CD4-positive, alpha-beta memory T cell (primary cell): ENCODE results near the gene TMBIM4. TPM values are rescaled to one million over a fixed set of nuclear protein-coding genes. Genes with fewer than 3 reads are reported as not detected.

ENCODE experiments used
- CTCF ChIA-PET: fragments of 350-600 bp; sonication (Branson Sonifier 250); formaldehyde crosslinking; loops from one replicate; lab custom pipeline; 2021; ENCODE audit warnings: inconsistent platforms; ENCODE audit not compliant: partially characterized antibody; lab: Charles Lee
- POLR2A ChIA-PET: fragments of 350-600 bp; sonication (Branson Sonifier 250); formaldehyde crosslinking; loops from one replicate; lab custom pipeline; 2021; ENCODE audit not compliant: partially characterized antibody; lab: Charles Lee
- DNase-seq, 5 donors: peaks; one replicate each; pipeline versions ENCODE4 v3.0.0 to v3.0.0-alpha.2; 2020 to 2022; ENCODE audit warnings: mixed read lengths in 1 of 5
- H3K27ac ChIP-seq: one replicate; pipeline ENCODE4 v1.7.0; 2013; ENCODE audit warnings: low read depth, low read length
- H3K27me3 ChIP-seq: 2 replicates; pipeline ENCODE4 v1.7.0; 2013; ENCODE audit warnings: mild to moderate bottlenecking, low read length, moderate library complexity; ENCODE audit not compliant: insufficient read depth
- H3K36me3 ChIP-seq: 2 replicates; pipeline ENCODE4 v1.7.0; 2013; ENCODE audit warnings: mild to moderate bottlenecking, low read length, moderate library complexity; ENCODE audit not compliant: insufficient read depth
- H3K4me1 ChIP-seq: 2 replicates; pipeline ENCODE4 v1.7.0; 2013; ENCODE audit warnings: mild to moderate bottlenecking, low read length, moderate library complexity; ENCODE audit not compliant: insufficient read depth
- H3K4me3 ChIP-seq, 2 donors: one replicate each; pipeline ENCODE4 v1.7.0; 2013; ENCODE audit warnings: low read length in 2 of 2, mild to moderate bottlenecking in 1 of 2
- H3K9me3 ChIP-seq, 2 donors: one replicate each; pipeline ENCODE4 v1.7.0; 2013; ENCODE audit warnings: low read length in 2 of 2, control low read depth in 1 of 2; ENCODE audit not compliant: control insufficient read depth in 1 of 2
- H3K27ac Mint-ChIP-seq, 7 donors: one replicate each; pipeline ENCODE4 v1.8.0; 2020 to 2021; ENCODE audit warnings: mixed read lengths in 7 of 7, mild to moderate bottlenecking in 6 of 7, inconsistent platforms in 3 of 7, moderate library complexity in 3 of 7
- H3K27me3 Mint-ChIP-seq, 2 donors: one replicate each; pipeline ENCODE4 v1.8.0; 2020 to 2021; ENCODE audit warnings: mixed read lengths in 2 of 2
- H3K36me3 Mint-ChIP-seq, 2 donors: one replicate each; pipeline ENCODE4 v1.8.0; 2020 to 2021; ENCODE audit warnings: mixed read lengths in 2 of 2, inconsistent platforms in 1 of 2, mild to moderate bottlenecking in 1 of 2
- H3K4me1 Mint-ChIP-seq, 4 donors: one replicate each; pipeline ENCODE4 v1.8.0; 2020 to 2021; ENCODE audit warnings: mixed read lengths in 4 of 4, mild to moderate bottlenecking in 1 of 4
- H3K4me3 Mint-ChIP-seq, 8 donors: one replicate each; pipeline ENCODE4 v1.8.0; 2020 to 2021; ENCODE audit warnings: mixed read lengths in 8 of 8, mild to moderate bottlenecking in 7 of 8, moderate library complexity in 6 of 8, inconsistent platforms in 3 of 8
- H3K9me3 Mint-ChIP-seq, 8 donors: one replicate each; pipeline ENCODE4 v1.8.0; 2020 to 2021; ENCODE audit warnings: mixed read lengths in 8 of 8, mild to moderate bottlenecking in 5 of 8, inconsistent platforms in 3 of 8, moderate library complexity in 1 of 8
- intact Hi-C: fragments of 100-400 bp; cut with micrococcal nuclease; formaldehyde crosslinking; loops from one replicate; pipeline ENCODE4 v1.15.1; 2023
- polyA plus RNA-seq, 2 donors: library from polyadenylated mRNA; unstranded; fragments of 300-500 nt; fragmentation: Illumina TruSeq; gene quantifications; one replicate each; pipeline ENCODE4 v1.2.3, GENCODE V29; 2021
- total RNA-seq, 2 experiments: library from RNA; stranded (reverse); gene quantifications; one replicate each; pipeline ENCODE4 v1.2.3, GENCODE V29; 2021

TMBIM4 gene
- total and polyA plus RNA-seq, 4 experiments from 2014 or later, result 98.5 to 486 (median 196) TPM

DNA sequence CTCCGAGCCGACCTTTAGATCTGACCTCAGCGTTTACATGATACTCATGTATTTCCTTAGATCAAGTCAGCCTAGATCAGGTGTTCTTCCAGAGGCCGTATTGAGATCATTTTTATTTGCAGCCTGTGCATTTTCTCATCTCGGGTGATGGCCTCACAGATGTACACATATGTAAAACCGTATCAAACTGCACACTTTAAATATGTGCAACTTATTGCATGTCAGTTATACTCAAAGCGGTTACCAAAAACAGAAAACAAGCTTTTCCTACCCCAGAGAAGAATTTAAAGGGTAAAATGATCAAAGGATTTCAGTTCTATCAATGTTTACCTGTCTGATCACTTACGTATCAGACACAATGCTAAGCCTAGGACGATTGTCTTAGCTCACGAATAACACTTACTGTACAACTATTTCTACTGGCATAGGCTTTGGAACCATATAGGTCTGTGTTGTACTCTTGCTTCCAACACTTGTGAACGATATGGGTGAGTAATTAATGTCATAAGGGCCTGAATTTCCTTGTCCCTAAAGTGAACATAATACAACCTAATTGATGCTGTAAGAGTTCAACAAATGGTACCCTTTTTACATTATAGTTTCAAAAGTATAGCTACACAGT lies 38.6 kb downstream of the TMBIM4 start:
- intact Hi-C loops, result loop anchor here (2.0 to 10.0 kb wide), 3 partner anchors 156 to 1138 kb away; partner anchors contain the start of gene CAND1
- peak in 1 of 5 donors; percentile 10 for DNase-seq
- Histone ChIP-seq H3K9me3 (no peaks in the 10 kb centered on the region), H3K4me1 (peaks cover 37% of the 10 kb centered on the region), H3K4me3 (peak overlapping the region; percentile 72 to 86), H3K36me3 (peaks cover 17% of the 10 kb centered on the region), H3K27me3 (no peaks in the 10 kb centered on the region), H3K27ac (peak overlapping the region; percentile 83)
- H3K9me3 Mint-ChIP-seq, result no peaks in the 10 kb centered on the region
- POLR2A ChIA-PET, result interaction anchor here (0.8 to 4.2 kb wide), 10 partner anchors 9 to 962 kb away, joined by 3 to 115 read pairs (median 8); partner anchors contain the start of genes HELB, LEMD3 and TMBIM4
- CTCF ChIA-PET, result interaction anchor here (1.3 to 2.2 kb wide), 2 partner anchors 23 to 38 kb away, joined by 4 to 15 read pairs; partner anchors contain the start of gene TMBIM4
- peaks cover 36 to 58% (median 42%) of the 10 kb centered on the region in 4 donors for H3K4me1 Mint-ChIP-seq
- H3K27ac Mint-ChIP-seq, result peak overlapping the region; percentile 93 to 99 (median 98)
- H3K27me3 Mint-ChIP-seq, result no peaks in the 10 kb centered on the region
- peak overlapping the region; percentile 92 to 99 (median 96) for H3K4me3 Mint-ChIP-seq
- peaks cover 27 to 47% of the 10 kb centered on the region in 2 donors for H3K36me3 Mint-ChIP-seq

DNA sequence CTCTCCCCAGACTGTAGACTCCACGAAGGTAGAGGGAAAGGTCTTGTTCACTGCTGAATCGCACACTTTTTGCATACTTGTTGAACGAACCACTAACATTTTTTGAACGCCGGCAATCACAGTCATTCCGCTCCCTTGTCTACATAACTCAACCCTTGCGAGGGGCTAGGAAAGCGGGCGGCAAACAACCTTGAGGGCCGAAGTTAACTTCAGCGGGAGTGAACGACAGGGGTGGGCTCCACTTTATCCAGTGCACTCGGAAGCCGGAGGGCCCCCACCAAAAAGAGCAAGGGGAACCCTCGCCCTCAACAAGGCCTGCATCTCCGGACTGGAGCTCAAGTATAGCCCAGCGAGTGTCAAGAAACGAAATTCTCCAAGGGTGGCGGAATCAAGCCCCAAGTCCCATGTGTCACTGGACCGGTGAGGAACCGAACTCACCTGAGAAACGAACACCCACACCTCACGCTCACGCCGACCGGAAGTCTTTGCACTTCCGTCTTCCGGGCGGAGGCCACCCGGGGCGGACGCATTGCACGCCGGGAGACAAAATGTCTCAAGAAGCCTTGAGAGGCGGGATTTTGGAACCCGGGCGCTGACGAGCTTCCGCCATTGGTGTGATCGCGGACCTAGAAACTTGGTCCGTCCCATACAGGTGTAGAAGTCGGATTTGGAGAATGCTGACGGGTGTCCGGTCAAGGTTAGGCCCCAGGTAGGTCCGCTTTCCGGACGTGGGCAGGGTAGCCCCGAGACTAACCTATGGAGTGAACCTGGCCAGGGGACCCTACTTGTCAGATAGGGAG lies 39.3 kb downstream of the TMBIM4 start, which contains the start of gene LLPH:
Gene LLPH, minus strand, starts transcription at position 484 of the 800 bp plus-strand sequence. CDS start 1,644 bp downstream, outside the sequence.
- H3K9me3 ChIP-seq, result no peaks in the 10 kb centered on the region
- POLR2A ChIA-PET, result interaction anchor here (0.8 to 4.2 kb wide), 11 partner anchors 10 to 1461 kb away, joined by 3 to 115 read pairs (median 6); partner anchors contain the start of genes HELB, LEMD3 and TMBIM4
- Mint-ChIP-seq H3K9me3 (no peaks in the 10 kb centered on the region), H3K36me3 (peaks cover 32 to 48% of the 10 kb centered on the region in 2 donors), H3K27ac (peak within 1 kb of the TSS; percentile 93 to 99 (median 98)), H3K4me3 (peak within 1 kb of the TSS; percentile 92 to 99 (median 96)), H3K27me3 (no peaks in the 10 kb centered on the region), H3K4me1 (peaks cover 40 to 61% (median 45%) of the 10 kb centered on the region in 4 donors)
- H3K27ac ChIP-seq, result peak within 1 kb of the TSS; percentile 83
- intact Hi-C loops, result loop anchor here (1.0 to 10.0 kb wide), 4 partner anchors 39 to 1138 kb away; partner anchors contain the start of genes CAND1 and TMBIM4
- peaks cover 37% of the 10 kb centered on the region for H3K4me1 ChIP-seq
- CTCF ChIA-PET, result interaction anchor here (0.6 to 2.2 kb wide), 3 partner anchors 23 to 280 kb away, joined by 3 to 15 read pairs (median 4); partner anchors contain the start of gene TMBIM4
- H3K4me3 ChIP-seq, result peak within 1 kb of the TSS; percentile 72 to 86
- peaks cover 20% of the 10 kb centered on the region for H3K36me3 ChIP-seq
- no peaks in the 10 kb centered on the region for H3K27me3 ChIP-seq
- DNase-seq, result peak; percentile 84 to 93 (median 86)

DNA sequence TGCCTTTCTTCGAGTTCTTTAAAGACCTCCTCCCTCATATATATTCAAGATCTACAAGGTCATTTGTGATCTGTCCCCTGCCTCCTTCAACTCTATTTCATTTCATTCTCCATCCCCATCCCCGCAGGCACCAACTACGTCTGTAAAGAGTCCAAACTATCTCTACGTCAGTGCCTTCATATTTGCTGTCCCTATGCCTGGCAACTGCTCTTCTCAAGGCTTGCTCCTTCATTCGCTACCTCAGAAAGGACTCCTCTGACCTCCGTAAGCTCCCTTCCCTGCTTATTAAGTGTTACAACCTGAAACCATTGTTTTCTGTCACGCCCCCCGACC lies 39.9 kb downstream of the TMBIM4 start:
- Mint-ChIP-seq H3K27me3 (no peaks in the 10 kb centered on the region), H3K4me1 (peaks cover 41 to 67% (median 50%) of the 10 kb centered on the region in 4 donors), H3K36me3 (peaks cover 38 to 54% of the 10 kb centered on the region in 2 donors), H3K9me3 (no peaks in the 10 kb centered on the region), H3K27ac (peak overlapping the region; percentile 93 to 99 (median 98)), H3K4me3 (peak overlapping the region; percentile 92 to 99 (median 96))
- intact Hi-C loops, result loop anchor here (1.0 to 10.0 kb wide), 4 partner anchors 39 to 1139 kb away; partner anchors contain the start of genes CAND1 and TMBIM4
- peak in 1 of 5 donors; percentile 4 for DNase-seq
- ChIA-PET POLR2A (interaction anchor here (1.0 to 4.2 kb wide), 4 partner anchors 10 to 1460 kb away, joined by 3 to 115 read pairs (median 12); partner anchors contain the start of gene TMBIM4), CTCF (interaction anchor here (1.3 to 2.2 kb wide), 2 partner anchors 22 to 39 kb away, joined by 4 to 15 read pairs; partner anchors contain the start of gene TMBIM4)
- Histone ChIP-seq H3K36me3 (peaks cover 26% of the 10 kb centered on the region), H3K4me1 (peaks cover 37% of the 10 kb centered on the region), H3K27me3 (no peaks in the 10 kb centered on the region), H3K4me3 (peak overlapping the region; percentile 72 to 86), H3K9me3 (no peaks in the 10 kb centered on the region), H3K27ac (peak overlapping the region; percentile 83)

DNA sequence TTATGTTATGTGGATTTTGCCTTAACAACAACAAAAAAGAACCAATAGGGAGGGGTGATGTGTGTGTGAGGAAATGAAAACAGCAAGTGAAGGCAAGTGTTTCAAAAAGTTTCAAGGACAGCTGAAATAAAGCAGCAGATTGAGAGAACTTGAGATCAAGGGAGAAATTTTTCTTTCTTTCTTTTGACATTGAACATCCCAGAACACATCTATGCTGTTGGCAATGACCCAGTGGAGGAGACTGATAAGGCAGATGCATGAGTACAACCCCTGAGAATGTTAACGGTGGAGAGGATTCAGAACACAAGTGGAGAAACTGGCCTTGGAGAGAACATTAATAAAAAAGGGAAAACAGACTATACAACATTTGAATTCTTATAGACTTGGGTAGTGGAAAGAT lies 42.1 kb downstream of the TMBIM4 start:
- Histone ChIP-seq H3K4me3 (no peak overlapping the region), H3K27me3 (no peaks in the 10 kb centered on the region), H3K9me3 (no peaks in the 10 kb centered on the region), H3K36me3 (peaks cover 43% of the 10 kb centered on the region), H3K27ac (no peak overlapping the region), H3K4me1 (peaks cover 37% of the 10 kb centered on the region)
- no peaks in the 10 kb centered on the region for H3K9me3 Mint-ChIP-seq
- CTCF ChIA-PET, result no interaction called here
- H3K4me3 Mint-ChIP-seq, result peak overlapping the region in 5 of 8 donors; percentile 13 to 56 (median 18)
- H3K4me1 Mint-ChIP-seq, result peaks cover 42 to 69% (median 54%) of the 10 kb centered on the region in 4 donors
- POLR2A ChIA-PET, result no interaction called here
- intact Hi-C loops, result no loop called here
- H3K27me3 Mint-ChIP-seq, result no peaks in the 10 kb centered on the region
- H3K27ac Mint-ChIP-seq, result peak overlapping the region in 1 of 7 donors; percentile 4
- DNase-seq, result no peak
- peaks cover 56 to 75% of the 10 kb centered on the region in 2 donors for H3K36me3 Mint-ChIP-seq

DNA sequence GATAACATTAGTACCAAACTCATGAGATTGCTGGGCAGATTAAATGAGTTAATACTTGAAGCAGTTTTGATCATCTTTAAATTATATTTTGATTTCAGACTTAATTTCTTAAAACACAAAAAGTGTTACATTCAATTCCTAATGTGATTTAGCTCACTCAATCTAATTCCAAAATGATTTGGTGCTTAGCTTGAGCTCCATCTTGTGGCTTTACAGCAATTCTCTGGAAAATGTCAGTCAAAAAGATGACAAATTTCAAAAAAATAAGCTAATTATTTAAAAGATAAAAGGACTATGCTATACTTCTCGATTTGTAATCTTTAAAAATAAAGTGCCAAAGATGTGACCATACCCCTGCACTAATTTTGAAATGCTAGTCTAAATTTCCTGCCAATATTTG lies 49.3 kb downstream of the TMBIM4 start:
- H3K36me3 ChIP-seq, result peaks cover 27% of the 10 kb centered on the region
- H3K9me3 ChIP-seq, result no peaks in the 10 kb centered on the region
- Mint-ChIP-seq H3K27ac (peak overlapping the region in 2 of 7 donors; percentile 17 to 23), H3K4me1 (peaks cover 12 to 25% (median 16%) of the 10 kb centered on the region in 4 donors), H3K9me3 (no peaks in the 10 kb centered on the region), H3K36me3 (peaks cover 47 to 53% of the 10 kb centered on the region in 2 donors), H3K27me3 (no peaks in the 10 kb centered on the region), H3K4me3 (no peak overlapping the region)
- H3K4me1 ChIP-seq, result peaks cover 9% of the 10 kb centered on the region
- intact Hi-C loops, result no loop called here
- no peak overlapping the region for H3K4me3 ChIP-seq
- no peaks in the 10 kb centered on the region for H3K27me3 ChIP-seq
- ChIA-PET POLR2A (interaction anchor here (1.0 to 1.6 kb wide), 2 partner anchors 11 to 48 kb away, joined by 3 to 5 read pairs; no protein-coding TSS in a partner anchor), CTCF (interaction anchor here (3.0 kb wide), 1 partner anchor 12 kb away, joined by 7 read pairs; no protein-coding TSS in a partner anchor)
- DNase-seq, result no peak
- H3K27ac ChIP-seq, result no peak overlapping the region

DNA sequence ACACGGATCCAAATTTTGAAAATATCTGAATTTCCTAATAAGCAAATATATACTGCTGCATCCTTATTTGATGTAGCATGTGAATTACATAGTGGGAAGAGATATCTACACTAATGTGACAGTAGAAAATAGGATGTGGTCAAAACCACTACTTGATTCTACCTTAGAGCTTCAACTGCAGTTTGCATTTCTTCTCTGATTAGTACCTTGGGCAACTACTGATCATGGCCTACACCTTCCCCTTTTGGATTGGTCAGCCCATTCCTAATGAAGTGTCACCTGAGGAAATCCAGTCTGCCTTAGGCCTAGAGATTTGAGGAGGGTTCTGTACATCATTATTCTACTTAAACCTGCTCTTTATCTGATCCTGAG lies 49.9 kb downstream of the TMBIM4 start:
- Histone ChIP-seq H3K27me3 (no peaks in the 10 kb centered on the region), H3K9me3 (no peaks in the 10 kb centered on the region), H3K4me3 (no peak overlapping the region), H3K27ac (no peak overlapping the region), H3K36me3 (peaks cover 21% of the 10 kb centered on the region), H3K4me1 (peaks cover 9% of the 10 kb centered on the region)
- no peak for DNase-seq
- Mint-ChIP-seq H3K9me3 (no peaks in the 10 kb centered on the region), H3K4me3 (no peak overlapping the region), H3K36me3 (peaks cover 41 to 47% of the 10 kb centered on the region in 2 donors), H3K27me3 (no peaks in the 10 kb centered on the region), H3K27ac (peak overlapping the region in 1 of 7 donors; percentile 23), H3K4me1 (peaks cover 10 to 19% (median 11%) of the 10 kb centered on the region in 4 donors)
- intact Hi-C loops, result no loop called here
- CTCF ChIA-PET, result no interaction called here
- POLR2A ChIA-PET, result interaction anchor here (1.6 kb wide), 1 partner anchor 49 kb away, joined by 5 read pairs; no protein-coding TSS in a partner anchor
